GM21619 (cell line): Measurements from ENCODE around the gene ELF5.

Experiments
- ATAC-seq: cut with Tn5 transposase; IDR thresholded peaks from one replicate; pipeline ENCODE4 v1.9.1; 2021; ENCODE audit not compliant: unreplicated experiment

ELF5 gene

DNA sequence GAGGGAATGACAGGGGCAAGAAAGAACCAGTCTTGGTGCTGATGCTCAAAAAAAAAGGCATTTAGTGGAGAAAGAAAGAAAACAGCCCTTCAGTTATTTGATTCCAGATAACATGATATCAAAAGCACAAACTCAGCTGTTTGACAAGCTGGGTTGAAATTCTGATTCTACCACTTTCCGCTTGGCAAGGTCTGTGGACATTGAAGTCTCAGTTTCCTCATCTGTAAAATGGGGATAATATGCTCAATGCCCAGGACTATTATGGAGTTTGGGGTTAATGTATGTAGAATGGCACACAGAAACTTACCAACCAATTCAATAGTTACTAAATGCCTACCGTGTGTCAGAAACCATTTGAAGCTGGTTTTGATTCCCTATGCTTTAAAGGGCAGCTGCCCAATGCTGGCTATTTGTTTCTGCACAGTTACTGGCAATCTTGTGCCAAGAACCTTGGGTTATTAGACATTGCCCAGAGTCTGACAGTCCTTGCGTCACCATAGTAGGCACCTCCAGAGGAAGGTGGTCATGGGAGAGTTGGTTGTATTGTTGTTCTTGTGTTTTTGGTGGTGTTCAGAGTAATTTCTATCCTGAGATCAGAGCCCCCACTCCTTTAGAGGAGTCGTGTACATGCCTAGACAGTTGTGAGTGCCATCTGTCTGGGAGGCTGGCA, 19.5 kb downstream of the ELF5 start:
- ATAC-seq, result no peak

DNA sequence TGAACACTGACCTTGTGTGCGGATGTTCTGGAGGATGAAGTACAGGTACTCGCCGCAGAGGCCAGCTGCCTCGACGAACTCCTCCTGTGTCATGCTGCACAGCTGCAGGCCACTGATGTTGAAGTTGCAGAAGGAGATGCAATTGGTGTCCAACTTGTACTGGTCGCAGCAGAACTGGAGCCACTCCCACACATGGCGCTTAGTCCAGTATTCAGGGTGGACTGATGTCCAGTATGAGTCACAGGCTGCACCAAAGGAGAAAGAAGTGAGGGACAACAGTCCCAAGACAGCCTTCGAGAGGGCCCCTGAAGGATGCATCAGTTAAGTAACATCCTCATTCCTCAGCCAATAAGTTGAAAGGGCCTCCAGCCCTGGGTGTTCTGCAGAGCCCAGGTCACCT, 20.1 kb downstream of the ELF5 start:
- ATAC-seq, result no peak

DNA sequence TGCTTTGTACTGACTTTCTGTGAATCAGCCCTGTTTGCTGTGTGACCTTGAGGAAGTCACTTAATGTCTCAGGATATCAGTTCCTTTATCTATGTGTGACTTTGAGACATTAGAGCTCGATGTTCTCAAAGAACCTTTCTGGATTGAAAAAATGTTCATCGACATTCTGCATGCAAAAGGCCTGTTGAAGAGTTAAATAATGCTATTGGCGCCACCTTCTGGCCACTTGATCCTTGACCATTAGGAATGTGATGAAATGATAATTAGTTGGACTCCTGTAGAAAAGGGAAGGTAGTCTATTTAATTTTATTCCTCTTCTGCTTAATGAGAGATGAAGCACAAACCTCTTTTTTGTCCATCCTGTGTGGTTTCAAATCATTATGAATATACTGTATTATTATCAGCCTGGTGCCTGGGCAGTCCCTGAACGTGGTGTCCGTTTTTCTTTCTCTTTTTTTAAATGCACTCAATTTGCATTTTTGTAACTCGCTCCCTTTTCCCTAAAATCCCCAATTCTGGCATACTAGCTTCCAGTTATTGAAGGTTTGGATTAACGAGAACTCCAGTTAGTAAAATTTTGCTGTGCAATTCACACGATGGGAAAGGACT, 20.7 kb downstream of the ELF5 start:
- ATAC-seq, result no peak

DNA sequence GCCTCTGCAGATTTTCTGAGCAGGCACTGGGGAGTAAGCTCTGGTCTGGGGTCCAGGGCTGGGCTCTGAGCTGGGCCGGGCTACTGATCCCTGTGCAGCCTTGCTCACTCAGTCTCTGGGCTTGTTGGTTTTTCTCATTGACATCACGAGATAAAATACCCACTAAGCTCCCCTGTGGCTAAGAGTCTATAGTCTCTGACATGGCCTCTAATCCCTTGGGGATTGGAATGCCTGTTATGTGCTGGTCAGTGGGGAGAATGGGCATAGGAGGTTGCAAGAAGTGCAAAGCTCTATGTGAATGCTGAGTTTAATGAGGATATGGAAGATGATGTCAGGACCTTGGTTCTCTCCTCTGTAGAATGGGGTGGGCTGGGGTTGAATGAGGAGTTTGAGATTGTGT, 23.3 kb downstream of the ELF5 start:
- no peak for ATAC-seq

DNA sequence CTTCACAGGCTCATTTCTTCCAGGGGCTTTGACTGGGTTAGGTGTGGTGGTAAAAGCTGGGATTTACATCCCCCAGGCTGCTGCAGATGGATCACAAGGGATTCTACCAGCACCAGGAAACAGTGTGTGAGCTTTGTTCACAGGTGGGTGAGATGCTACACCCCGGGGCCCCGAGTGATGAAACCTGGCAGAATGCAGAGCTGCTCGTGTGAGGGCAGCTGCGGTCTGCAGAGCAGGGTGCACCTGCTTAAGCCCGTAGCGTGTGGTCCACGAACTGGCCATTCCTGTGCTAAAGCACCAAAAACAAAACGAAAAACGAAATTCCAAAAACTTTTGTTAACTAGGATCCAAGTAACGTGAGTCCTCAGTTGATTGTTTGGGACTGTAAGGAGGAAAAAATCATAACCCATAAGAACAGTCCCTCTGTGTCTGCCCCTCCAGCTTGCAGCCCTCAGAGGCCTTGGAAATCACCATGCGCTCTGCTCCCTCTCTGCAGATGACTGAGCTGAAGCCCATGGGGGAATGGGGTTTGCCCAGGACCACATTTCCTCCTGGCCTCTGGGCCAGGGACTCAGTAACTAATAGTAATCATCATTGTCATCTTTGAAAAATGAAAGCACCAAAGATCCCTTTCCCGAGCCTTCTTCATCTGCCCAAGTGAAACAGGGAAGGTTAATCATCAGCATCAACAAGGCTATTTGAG, 24.6 kb downstream of the ELF5 start:
- ATAC-seq, result no peak

DNA sequence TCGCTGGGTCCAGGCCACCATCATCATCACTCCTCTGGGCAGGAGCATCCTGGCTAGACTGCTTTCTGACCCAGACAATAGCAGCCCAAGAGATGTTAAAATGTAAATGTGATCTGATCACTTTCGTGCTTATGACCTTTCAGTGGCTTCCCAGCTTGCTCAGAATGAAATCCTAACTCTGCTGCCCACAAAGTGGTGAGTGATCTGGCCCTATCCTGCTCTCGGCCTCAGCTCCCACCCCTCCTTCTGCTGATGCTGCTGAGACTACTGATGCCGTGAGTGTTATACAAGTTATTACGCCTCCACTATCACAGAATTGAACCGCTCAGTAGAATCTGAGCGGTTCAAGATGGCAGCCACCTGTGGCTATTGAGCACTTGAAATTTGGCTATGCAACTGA, 26.2 kb downstream of the ELF5 start:
- ATAC-seq, result no peak

DNA sequence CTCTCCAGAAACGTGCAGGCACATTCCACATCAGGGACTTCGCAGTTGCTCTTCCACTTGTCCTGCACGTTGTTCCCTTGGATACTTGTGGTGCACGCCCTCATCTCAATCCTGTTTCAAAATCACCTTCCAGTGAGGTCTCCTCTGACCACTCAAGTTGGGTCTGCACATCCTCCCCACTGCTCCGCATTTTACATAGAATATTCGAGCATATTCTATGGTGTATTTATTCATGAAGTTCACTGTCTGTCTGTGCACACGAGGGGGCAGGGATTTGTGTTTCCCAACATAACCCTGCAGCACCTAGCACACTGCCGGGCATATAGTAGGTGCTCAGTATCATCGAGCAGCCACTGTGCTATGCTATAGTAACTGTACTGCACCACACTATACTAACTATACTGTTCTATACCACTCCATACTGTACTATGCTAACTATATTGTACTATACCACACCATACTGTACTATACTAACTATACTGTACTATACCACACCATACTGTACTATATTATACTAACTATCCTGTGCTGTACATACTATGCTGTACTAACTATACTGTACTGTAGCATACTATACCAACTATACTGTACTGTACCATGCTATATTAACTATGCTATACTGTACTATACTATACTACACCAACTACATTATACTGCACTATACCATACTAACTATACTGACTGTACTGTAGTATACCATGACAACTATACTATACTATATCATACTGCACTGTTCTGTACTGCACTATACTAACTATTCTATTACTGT, 30.3 kb downstream of the ELF5 start:
- ATAC-seq, result no peak

DNA sequence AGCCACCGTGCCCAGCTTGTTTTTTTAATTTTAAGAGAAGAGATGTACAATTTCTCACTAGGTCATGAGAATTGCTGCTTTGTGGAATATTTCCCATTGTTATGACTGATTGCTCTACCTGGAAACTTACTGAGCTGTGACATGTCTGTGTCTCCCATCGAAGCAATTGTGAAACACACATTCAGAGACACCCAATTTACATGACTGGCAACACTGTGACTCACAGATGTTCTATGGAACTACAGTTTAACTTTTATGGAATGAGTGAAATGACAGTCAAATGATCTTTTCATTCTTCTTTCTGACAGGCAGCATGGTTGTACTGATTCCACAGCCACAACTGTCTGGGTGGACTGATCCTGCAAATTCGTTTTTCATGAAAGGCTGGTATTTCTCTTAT, 32.3 kb downstream of the ELF5 start:
- ATAC-seq, result no peak

DNA sequence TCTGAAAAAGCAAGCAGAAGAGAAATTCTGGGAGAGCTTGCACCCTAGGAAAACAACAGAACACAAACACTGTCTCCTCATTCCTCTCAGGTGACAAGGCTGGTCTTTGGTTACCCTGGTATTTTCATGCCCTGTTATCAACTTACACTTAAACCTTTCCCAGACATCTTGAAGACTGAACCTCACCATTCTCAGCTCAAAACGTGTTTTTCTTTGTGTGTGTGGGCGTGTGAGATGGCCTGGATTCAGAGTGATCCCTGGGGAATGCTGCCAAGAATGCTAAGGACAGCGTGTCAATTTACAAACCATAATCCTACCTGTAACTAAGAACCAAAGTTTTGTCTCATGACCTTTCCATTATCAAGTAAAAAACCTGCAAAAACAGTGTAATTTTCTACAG, 33.3 kb downstream of the ELF5 start:
- no peak for ATAC-seq

DNA sequence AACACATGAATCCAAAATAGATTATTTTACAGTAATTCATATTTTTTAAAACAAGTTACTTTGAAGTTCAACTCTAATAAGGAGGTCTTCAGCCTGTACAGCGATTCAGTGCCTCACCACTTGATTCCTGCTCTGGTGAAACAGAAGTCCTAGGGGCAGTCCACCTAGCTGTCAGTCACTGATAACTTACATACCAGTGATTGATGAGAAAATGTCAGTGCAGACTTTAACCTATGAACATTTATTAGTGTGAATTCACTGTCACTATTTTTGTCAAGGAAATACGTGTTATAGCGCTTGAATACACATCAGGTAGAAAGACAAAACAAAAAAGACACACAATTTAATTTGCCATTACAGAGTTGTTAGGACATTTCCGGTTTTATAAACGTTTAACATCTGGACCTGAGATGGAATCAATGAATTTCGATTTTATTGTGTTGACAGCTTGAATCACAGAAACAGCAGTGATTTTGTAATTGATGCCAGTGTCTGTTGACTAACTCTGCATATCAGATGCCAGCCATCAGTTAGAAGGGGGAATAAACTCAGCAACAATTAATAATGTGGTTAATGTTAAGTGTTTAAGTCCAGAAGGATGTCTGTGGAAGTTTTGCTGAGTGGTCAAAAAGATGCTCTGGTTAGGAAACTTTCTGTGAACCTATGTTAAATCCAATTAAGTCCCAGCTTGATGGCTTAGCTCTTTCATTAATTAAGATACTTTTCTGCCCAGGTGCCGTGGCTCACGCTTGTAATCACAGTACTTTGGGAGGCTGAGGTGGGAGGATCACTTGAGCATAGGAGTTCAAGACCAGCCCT, 34.5 kb downstream of the ELF5 start:
- ATAC-seq, result no peak

DNA sequence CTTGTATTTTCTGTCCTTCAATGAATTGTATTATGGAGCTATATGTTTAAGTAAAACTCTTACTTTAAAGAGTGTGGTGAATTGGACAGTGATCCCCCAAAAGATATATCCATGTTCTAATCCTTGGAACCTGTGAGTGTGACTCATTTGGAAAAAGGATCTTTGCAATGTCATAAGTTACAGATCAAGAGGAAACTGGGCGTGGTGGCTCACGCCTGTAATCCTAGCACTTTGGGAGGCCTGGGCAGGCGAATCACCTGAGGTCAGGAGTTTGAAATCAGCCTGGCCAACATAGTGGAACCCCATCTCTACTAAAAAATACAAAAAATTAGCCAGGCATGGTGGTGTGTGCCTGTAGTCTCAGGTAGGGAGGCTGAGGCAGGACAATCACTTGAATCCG, 36.7 kb downstream of the ELF5 start:
- no peak for ATAC-seq

DNA sequence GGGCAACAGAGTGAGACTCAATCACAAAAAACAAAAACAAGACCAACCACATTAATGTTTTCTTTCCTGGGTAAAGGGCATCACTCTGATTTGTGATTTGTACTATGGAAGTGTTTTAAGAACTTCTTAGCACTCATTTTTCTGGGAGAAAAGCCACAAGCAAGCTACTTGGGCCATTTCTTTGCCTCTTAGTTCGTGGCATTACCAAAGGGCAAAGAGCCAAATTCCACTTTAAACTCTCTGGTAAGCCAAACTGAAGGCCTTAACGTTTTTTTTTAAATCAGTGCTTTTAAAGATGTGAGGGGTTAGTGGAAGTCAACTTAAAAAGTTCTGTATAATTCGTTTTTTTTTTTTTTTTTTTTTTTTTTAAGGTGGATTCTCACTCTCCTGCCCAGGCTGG, 37.9 kb downstream of the ELF5 start:
- ATAC-seq, result no peak

DNA sequence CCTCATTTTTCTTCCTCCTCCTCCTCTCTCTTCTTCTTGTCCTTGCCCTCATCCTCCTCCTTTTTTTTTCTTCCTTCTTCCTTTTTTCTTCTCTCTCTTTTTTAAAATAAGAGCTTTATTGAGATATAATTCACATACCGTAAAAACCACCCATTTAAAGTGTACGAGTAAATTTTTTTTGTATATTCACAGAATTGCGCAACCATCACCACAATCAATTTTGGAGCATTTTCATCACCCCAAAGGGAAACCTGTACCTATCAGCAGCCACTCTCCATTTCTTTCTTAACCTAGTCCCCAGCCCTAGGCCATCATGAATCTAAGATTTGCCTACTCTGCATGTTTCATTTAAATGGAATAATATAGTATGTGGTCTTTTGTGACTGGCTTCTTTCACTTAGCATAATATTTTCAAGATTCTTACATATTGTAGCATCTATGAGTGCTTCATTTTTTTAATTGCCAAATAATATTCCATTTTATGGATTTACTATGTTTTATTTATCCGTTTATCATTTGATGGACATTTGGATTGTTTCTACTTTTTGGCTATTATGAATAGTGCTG, 39.9 kb downstream of the ELF5 start:
- no peak for ATAC-seq

DNA sequence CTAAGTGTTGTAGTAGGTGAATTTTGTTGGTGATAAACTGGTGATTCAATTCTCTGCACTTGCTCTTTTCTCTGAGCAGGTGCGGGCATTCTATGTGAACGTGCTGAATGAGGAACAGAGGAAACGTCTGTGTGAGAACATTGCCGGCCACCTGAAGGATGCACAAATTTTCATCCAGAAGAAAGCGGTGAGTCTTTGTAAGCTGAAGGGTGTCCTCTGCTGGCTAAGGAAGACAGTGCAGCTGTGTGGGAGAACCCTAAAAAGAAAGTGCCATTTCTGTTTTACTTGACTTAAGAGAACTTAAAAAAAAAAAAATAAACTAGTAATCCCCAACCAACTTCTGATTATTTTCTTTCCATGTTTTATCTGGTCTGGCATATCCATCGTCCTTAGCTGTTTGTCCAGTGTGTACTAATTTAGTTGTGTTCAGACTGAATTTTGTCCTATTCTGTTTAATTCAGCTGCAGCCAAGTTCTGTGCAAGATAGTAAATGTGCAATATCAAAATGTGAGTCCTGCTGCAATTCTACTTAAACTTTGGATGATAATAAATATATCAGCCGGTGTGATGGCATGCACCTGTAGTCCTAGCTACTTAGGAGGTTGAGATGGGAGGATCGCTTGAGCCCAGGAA, 45.3 kb downstream of the ELF5 start:
- ATAC-seq, result no peak

DNA sequence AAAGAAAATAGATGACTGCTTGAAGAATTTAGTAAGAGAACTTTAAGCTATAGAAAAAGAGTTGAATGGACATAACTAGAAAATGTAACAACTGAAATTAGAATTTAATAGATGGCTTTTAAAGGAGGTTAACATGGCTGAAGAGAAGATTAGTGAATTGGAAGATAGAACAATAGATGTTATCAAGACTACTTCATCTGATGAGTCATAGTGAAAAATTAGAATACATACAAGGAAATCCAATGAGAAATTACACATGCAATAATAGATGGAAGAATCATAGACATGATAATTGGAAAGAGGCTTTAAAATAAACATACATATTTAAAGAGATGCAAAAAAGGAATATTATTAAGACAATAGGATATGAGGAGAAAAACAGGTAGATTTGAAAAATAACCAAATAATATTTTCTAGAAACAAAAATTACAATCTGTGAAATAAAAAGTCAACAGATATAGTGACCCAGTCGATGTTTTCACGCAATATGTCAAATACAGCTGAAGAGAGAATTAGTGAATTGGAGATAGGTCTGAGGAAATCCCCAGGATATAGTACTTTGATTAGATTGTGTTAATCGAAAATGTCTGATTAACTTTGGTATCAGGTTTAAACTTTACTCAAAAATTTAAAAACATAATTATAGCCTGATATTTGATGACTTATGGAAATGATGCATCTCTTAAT, 46.6 kb downstream of the ELF5 start:
- no peak for ATAC-seq

DNA sequence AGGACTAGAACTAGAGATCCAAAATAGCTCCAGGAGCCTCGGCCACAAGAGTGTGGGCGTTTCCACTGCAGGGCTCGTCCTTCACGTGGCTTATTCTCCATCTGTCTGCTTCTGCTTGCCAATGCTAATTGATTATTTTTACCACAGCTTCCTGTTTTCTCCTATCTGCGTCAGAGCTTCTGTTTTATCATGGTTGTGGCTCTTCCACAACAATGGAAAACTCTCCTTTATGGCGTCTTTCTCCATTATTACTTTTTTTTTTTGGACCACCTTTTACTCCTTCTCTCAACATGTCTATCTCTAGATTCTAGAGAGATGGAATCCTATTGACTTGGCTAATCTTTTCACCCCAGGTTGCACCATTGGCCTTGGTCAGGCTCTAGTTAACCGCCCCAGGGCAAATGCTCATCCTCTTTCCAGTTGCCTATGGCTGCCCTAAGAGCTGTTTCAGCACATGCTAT, 49.0 kb downstream of the ELF5 start:
- ATAC-seq, result no peak

DNA sequence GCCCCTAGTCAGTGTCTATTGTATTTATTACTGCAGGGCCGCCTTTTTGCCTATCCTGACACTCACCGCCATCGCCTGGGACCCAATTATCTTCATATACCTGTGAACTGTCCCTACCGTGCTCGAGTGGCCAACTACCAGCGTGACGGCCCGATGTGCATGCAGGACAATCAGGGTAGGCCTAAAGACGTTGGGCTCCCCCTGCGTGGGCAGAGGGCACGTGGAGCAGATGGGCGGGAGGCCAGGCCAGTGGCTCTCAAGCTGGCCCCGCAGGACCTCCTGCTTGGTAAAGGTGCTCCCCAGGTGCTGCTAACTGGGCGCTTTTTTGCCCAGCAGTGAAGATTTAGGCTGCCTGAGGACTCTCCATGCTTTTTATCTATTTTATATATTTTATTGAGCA, 52.4 kb downstream of the ELF5 start:
- no peak for ATAC-seq

DNA sequence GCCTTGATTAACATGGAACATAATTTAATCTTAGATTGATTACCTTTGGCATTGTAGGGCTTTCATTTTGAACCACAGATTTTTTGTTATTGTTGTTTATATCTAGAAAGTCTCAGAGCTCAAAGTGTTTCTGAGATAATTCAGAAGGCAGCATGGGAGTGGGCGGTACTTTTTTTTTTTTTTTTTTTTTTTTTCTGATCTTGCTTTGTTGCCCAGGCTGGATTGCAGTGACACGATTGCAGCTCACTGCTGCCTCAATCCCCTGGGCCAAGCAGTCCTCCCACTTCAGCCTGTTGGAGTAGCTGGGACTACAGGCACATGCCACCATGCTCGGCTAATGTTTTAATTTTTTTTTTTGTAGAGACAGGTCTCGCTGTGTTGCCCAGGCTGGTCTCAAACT, 53.3 kb downstream of the ELF5 start:
- ATAC-seq, result no peak

DNA sequence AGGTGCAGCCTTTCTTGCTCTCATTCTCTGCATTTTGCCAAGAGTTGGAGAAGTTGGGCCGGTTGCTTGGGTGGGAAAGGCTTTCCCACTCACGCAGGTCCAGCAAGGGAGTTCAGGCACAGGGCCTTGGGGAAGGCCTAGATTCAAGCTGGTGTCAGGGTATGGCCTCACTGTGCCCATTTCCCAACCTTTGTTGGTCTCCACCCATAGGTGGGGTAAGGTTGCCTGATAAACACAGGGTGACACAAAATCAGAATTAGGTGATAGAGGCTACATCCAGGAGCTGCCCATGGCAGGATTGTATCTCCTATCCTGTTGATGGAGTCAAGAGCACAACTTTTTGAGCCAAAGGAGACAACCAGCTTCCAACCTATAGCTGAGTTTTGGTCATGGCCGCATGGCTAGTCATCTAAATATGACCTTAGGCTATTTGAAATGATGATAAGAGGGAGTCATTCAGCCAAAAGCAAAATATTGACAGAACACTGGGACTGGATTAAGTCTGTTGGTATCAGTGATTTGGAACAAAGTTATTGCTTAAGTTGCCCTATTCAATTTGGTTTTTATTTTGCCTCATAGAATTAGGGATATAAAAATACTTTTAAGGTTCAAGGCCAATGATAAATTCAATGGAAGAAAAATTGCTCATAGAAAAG, 54.0 kb downstream of the ELF5 start:
- ATAC-seq, result no peak
